Measurements from ENCODE around the gene CACNA1C.

- TF ChIP-seq, protein P1, sequence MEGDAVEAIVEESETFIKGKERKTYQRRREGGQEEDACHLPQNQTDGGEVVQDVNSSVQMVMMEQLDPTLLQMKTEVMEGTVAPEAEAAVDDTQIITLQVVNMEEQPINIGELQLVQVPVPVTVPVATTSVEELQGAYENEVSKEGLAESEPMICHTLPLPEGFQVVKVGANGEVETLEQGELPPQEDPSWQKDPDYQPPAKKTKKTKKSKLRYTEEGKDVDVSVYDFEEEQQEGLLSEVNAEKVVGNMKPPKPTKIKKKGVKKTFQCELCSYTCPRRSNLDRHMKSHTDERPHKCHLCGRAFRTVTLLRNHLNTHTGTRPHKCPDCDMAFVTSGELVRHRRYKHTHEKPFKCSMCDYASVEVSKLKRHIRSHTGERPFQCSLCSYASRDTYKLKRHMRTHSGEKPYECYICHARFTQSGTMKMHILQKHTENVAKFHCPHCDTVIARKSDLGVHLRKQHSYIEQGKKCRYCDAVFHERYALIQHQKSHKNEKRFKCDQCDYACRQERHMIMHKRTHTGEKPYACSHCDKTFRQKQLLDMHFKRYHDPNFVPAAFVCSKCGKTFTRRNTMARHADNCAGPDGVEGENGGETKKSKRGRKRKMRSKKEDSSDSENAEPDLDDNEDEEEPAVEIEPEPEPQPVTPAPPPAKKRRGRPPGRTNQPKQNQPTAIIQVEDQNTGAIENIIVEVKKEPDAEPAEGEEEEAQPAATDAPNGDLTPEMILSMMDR (conservative IDR thresholded peaks at IDR 0.05; ENCODE audit: low read length), result no peak
- TF ChIP-seq EZH2phosphoT487 (IDR thresholded peaks at IDR 0.05; ENCODE audit: borderline replicate concordance, low read depth, low read length), result no peak
Observed at GRCh38 chr12:2353691-2354090, 300.9 kb downstream of the CACNA1C start.
